Stomach (tissue), 9 donors: ENCODE measurements around the gene RNF128. TPM values are rescaled to one million over a fixed set of nuclear protein-coding genes. Genes with fewer than 3 reads are reported as not detected.

ENCODE experiments used
- DNase-seq, 2 donors: peaks; one replicate each; pipeline versions ENCODE4 v3.0.0 to v3.0.0-alpha.2; 2013 to 2019
- H3K27ac ChIP-seq, 5 donors: fragments of 200-600 bp in 4 of 5; sonication (generic) in 4 of 5; one replicate each; pipeline ENCODE4 v1.5.1; 2013 to 2019; ENCODE audit warnings: mild to moderate bottlenecking in 1 of 5, moderate library complexity in 1 of 5
- H3K27me3 ChIP-seq, 3 donors: fragments of 200-600 bp; sonication (generic); one replicate each; pipeline ENCODE4 v1.5.1; 2017 to 2019; ENCODE audit warnings: mixed run types in 1 of 3
- H3K36me3 ChIP-seq, 4 donors: fragments of 200-600 bp; sonication (generic); 1 replicate in 3 of 4; 2 replicates in 1 of 4; pipeline ENCODE4 v1.5.1; 2016 to 2019
- H3K4me1 ChIP-seq, 4 donors: fragments of 200-600 bp; sonication (generic); one replicate each; pipeline ENCODE4 v1.5.1; 2016 to 2019
- H3K4me3 ChIP-seq, 4 donors: fragments of 200-600 bp; sonication (generic) in 3 of 4; one replicate each; pipeline ENCODE4 v1.5.1; 2016 to 2019; ENCODE audit warnings: mild to moderate bottlenecking in 1 of 4
- H3K9me3 ChIP-seq, 4 donors: fragments of 200-600 bp; sonication (generic); one replicate each; pipeline ENCODE4 v1.5.1; 2016 to 2019
- EP300 ChIP-seq: sonication (generic); formaldehyde crosslinking; IDR thresholded peaks from one replicate; pipeline ENCODE4 v1.6.1; 2017; ENCODE audit warnings: antibody characterized with exemption
- POLR2A ChIP-seq, 4 donors: fragments of 450-650 bp; IDR thresholded peaks; one replicate each; pipeline ENCODE4 v1.6.1; 2016; ENCODE audit warnings: antibody characterized with exemption in 4 of 4, control low read depth in 2 of 4, mild to moderate bottlenecking in 1 of 4, moderate library complexity in 1 of 4
- POLR2AphosphoS5 ChIP-seq, 3 donors: sonication (generic); formaldehyde crosslinking; IDR thresholded peaks; one replicate each; pipeline ENCODE4 v1.6.1; 2016; ENCODE audit warnings: antibody characterized with exemption in 3 of 3
- WGBS, 5 donors: extraction: QIAGEN DNeasy Blood & Tissue Kit in 3 of 5; methylation state at CpG; one replicate each; pipeline versions ENCODE4 v1.1.5 to v1.1.7; 2013 to 2018; 5-methylcytosine and 5-hydroxymethylcytosine counted together
- intact Hi-C: fragments of 100-400 bp; cut with DNase I; formaldehyde crosslinking; loops from one replicate; pipeline ENCODE4 v1.15.1; 2023; ENCODE audit warnings: low total_unique reads
- polyA plus RNA-seq, 3 donors: library from polyadenylated mRNA; stranded (reverse); fragments of 200-250 nt; gene quantifications; one replicate each; pipeline ENCODE4 v1.2.3, GENCODE V29; 2013
- total RNA-seq, 5 donors: library from RNA; depleted of rRNA; stranded (reverse); fragments of >200 nt; gene quantifications; one replicate each; pipeline versions ENCODE4 v1.1.0 to v1.2.3, GENCODE V29; 2014 to 2016
- TF ChIP-seq, protein P1 (sequence below), 7 experiments: fragments of 450-650 bp in 4 of 7; fragments of 200-600 bp in 3 of 7; sonication (generic) in 3 of 7; IDR thresholded peaks; one replicate each; pipeline ENCODE4 v1.5.1; 2016 to 2019; ENCODE audit warnings: antibody characterized with exemption in 7 of 7, control low read depth in 2 of 7, mild to moderate bottlenecking in 1 of 7
- donor health status: healthy with polysubstance abuse.
- donor health status: Bipolar disorder and iron deficiency.
- donor health status: healthy.

Gene RNF128
- total and polyA plus RNA-seq, 8 donors, result 4.1 to 78.6 (median 10.8) TPM

- intact Hi-C loops, result no loop called here
- H3K27ac ChIP-seq, result peak overlapping the region in 1 of 5 donors; percentile 42
Measured at GRCh38 chrX:106716463-106716862, 10.0 kb upstream of the RNF128 start.

DNA sequence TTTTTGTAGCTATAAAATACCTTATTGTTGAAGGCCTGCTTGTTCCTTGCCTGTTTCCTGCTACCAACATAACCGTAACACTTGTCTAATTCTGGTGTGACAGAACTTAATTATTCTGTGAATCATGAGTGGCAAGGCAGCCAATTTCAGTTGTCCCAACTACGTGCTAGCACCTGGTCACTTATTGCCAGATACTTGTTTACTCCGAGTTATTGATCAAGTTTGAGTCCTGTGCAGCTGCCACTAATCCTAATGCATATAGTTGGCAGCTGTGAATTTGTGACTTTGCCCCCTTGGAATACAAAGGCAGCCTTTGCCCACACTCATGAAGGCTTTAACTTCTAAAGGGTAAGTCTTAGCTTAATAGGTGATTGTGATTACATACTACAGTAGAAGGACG is 7.8 kb upstream of the RNF128 start:
- intact Hi-C loops, result no loop called here
- no peak overlapping the region for H3K4me3 ChIP-seq
- 27 to 52% (median 37%) methylated on average over 4 of the region's 4 CpGs for WGBS, 5 donors
- DNase-seq, result peak in 1 of 2 donors; percentile 30
- peaks cover 0 to 6% (median 0%) of the 10 kb centered on the region in 3 donors for H3K27me3 ChIP-seq
- no peaks in the 10 kb centered on the region for H3K4me1 ChIP-seq
- no peaks in the 10 kb centered on the region for H3K36me3 ChIP-seq
- H3K27ac ChIP-seq, result no peak overlapping the region
- TF ChIP-seq POLR2AphosphoS5 (IDR thresholded peaks at IDR 0.05) (no peak), POLR2A (IDR thresholded peaks at IDR 0.05) (no peak), EP300 (no peak)
- TF ChIP-seq, protein P1, sequence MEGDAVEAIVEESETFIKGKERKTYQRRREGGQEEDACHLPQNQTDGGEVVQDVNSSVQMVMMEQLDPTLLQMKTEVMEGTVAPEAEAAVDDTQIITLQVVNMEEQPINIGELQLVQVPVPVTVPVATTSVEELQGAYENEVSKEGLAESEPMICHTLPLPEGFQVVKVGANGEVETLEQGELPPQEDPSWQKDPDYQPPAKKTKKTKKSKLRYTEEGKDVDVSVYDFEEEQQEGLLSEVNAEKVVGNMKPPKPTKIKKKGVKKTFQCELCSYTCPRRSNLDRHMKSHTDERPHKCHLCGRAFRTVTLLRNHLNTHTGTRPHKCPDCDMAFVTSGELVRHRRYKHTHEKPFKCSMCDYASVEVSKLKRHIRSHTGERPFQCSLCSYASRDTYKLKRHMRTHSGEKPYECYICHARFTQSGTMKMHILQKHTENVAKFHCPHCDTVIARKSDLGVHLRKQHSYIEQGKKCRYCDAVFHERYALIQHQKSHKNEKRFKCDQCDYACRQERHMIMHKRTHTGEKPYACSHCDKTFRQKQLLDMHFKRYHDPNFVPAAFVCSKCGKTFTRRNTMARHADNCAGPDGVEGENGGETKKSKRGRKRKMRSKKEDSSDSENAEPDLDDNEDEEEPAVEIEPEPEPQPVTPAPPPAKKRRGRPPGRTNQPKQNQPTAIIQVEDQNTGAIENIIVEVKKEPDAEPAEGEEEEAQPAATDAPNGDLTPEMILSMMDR (IDR thresholded peaks at IDR 0.05), result no peak
- H3K9me3 ChIP-seq, result no peaks in the 10 kb centered on the region

More at GRCh38 chrX:106716463-106716862, 10.0 kb upstream of the RNF128 start:
- Histone ChIP-seq H3K27me3 (peaks cover 0 to 1% (median 0%) of the 10 kb centered on the region in 3 donors), H3K9me3 (no peaks in the 10 kb centered on the region), H3K4me3 (no peak overlapping the region), H3K36me3 (no peaks in the 10 kb centered on the region), H3K4me1 (no peaks in the 10 kb centered on the region)
- TF ChIP-seq EP300, result no peak
- TF ChIP-seq, protein P1 (IDR thresholded peaks at IDR 0.05), result no peak
- DNase-seq, result no peak
- 8 to 25% (median 19%) methylated on average over 1 of the region's 1 CpG for WGBS, 5 donors

- TF ChIP-seq EP300 (no peak), POLR2A (IDR thresholded peaks at IDR 0.05) (no peak), POLR2AphosphoS5 (IDR thresholded peaks at IDR 0.05) (no peak)
- TF ChIP-seq, protein P1 (IDR thresholded peaks at IDR 0.05), result no peak
- 2 to 29% (median 10%) methylated on average over 8 of the region's 8 CpGs for WGBS, 5 donors
- peak in 1 of 2 donors; percentile 20 for DNase-seq
- Histone ChIP-seq H3K4me1 (peaks cover 0 to 6% (median 0%) of the 10 kb centered on the region in 4 donors), H3K36me3 (no peaks in the 10 kb centered on the region), H3K4me3 (peak overlapping the region; percentile 47 to 58 (median 52)), H3K9me3 (no peaks in the 10 kb centered on the region), H3K27ac (peak overlapping the region; percentile 77 to 84 (median 79)), H3K27me3 (peaks cover 0 to 30% (median 13%) of the 10 kb centered on the region in 3 donors)
- intact Hi-C loops, result no loop called here
Measured at GRCh38 chrX:106725931-106726330, 570 bp upstream of the RNF128 start.

GRCh38 chrX:106728337-106728736 is 1.8 kb downstream of the RNF128 start:
- Histone ChIP-seq H3K27me3 (peaks cover 0 to 24% (median 13%) of the 10 kb centered on the region in 3 donors), H3K36me3 (no peaks in the 10 kb centered on the region), H3K4me3 (peak overlapping the region in 3 of 4 donors; percentile 50 to 58 (median 55)), H3K4me1 (peaks cover 0 to 6% (median 0%) of the 10 kb centered on the region in 4 donors), H3K27ac (peak overlapping the region in 3 of 5 donors; percentile 20 to 79 (median 44)), H3K9me3 (no peaks in the 10 kb centered on the region)
- 29 to 49% (median 49%) methylated on average over 2 of the region's 2 CpGs for WGBS, 5 donors
- intact Hi-C loops, result no loop called here
- DNase-seq, result no peak
- TF ChIP-seq POLR2AphosphoS5 (IDR thresholded peaks at IDR 0.05) (no peak), EP300 (no peak)
- TF ChIP-seq, protein P1 (IDR thresholded peaks at IDR 0.05), result no peak
